HG03095 (cell line): ENCODE measurements around the gene LRP2.
"Not testable (repeated sequence)": the region's sequence is repeated elsewhere in the genome, so short reads cannot be mapped to it uniquely, and the experiment has no call there.

Experiments
- ATAC-seq: cut with Tn5 transposase; IDR thresholded peaks from one replicate; pipeline ENCODE4 v1.9.1; 2021; ENCODE audit warnings: moderate library complexity; ENCODE audit not compliant: unreplicated experiment

LRP2 gene

DNA sequence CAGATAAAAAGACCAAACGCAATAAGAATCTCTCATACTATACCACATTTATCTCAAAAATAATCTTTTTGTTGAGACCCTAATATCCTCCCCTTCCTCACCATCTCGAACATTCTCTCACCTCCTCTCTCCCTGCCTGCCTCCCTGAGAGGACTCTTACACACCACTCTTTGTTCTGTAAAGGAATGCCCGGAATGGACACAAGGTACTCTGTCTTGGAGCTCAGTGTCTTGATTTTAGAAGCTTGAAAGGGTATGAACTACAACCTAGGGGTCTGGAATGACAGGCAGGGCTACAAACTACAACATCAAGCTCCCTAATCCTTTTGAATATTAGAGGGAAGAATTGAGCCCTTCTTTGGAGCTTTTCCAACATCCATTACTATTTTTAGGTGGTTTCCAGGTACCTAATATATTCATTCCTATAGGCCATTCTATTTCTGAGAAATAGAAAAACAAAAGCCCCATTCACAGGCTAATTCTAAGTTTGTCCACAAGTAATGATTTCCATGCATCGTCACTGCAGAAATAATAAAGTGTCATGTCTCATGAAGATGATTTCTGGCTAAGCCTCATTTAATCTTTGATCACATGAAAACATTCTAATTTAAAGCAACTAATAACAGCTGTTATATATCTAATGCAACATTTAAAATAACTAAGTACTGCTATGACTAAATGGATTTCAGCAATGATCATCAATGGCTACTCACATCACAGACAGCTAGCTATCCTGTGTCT lies 60.6 kb downstream of the LRP2 start:
- ATAC-seq: no peak

DNA sequence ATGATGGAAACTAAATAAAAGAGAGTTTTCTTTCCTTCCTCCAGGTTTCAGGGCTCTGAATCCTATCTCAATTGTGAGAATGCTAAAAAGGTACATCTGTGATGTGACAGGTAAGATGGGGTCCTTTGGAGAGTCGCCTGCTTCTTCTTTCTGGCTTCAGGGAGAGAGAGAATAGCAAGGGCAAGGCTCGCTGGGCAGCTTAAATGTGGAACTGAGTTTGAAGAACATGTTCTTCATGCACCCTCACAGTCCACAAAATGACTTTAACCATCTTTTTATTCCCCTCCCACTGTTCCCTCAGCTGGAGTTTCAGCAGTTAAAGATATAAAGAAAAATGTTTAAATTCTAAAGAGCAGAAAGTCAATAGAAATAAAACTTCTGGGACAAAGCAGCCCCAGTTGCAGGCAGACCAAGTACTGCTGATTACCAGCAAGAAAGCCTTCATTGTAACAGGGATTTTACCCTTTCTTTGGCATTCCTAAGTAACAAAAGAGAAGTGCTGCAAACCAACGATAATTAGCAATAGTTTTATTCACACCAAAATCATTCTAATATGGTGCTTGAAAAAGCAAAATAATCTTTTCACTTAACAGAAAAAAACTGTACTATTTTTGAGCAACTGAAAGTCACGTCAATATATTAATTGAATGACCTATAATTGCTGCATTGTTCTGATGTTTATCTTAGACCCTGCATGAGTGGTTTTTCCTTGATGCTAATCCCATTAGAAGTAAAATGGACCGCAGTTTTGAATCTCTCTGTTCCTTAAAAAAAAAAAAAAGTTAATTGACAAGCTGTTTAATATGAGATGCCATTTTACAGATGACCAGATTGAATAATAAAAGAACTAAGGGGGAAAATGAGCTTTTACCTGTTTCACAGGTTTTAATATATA lies 61.5 kb downstream of the LRP2 start:
- ATAC-seq: no peak

DNA sequence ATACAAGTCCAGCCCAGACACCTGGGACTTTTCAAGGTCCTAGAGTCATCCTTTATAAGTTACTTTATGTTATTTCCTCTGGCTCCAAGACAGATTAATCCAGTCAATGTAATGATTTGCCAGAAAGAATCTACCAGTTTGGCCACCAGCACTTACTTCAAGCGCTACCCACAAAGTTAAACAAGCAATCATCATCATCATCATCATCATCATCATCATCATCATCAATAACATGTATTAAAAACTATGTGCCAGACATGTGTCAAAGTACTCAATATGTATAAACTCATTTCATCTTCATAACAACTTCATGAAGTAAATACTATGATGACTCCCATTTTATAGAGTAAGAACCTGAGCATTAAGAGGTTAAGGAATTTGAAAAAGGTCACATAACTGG lies 64.3 kb downstream of the LRP2 start:
- no peak for ATAC-seq

DNA sequence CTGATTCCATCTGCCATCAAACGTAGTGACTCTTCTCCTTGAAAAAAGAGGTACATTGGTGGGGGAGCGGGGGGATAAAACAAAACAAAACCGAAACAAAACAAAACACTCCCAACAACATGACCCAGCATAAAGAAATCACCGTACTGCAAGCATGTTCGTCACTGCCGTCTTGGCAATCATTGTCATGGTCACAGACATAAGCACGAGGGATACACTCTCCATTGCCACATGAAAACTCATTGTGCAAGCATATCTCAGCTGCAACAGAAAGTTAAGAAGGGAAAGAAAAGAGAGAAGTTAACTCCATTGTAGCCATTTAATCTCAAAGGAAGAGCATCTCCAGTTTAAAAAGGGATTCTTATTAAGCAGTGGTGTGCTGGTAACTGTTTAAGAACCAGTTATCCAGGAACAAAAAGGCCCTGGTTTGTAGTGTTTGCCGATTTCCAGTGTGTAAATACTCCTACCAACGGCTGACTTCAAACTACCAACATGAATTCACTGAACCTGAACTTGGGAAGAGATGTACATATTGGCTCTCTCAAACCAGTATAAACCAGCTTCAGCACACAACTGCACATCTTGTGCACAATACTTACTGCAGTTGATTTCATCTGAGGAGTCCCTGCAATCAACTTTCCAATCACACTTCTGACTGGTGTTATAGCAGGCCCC lies 68.2 kb downstream of the LRP2 start:
- no peak for ATAC-seq

DNA sequence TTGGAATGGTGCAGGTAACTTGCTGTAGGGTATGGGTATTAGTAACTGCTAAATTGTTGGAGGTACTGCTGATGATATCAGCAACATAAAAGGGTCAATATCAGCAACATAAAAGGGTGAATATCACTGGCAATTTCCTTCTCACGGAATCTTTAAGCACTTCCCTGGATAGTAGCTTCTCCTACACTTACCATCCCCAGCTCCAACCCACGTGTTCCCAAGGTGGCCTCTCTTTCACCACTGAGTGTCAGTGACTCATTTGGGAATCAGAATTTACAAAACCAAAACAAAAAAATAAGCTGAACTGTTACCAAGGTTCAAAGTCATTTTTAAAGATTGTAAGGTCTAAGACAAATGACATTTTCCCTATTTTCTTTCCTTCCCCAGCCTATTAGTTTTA lies 70.8 kb downstream of the LRP2 start:
- no peak for ATAC-seq

DNA sequence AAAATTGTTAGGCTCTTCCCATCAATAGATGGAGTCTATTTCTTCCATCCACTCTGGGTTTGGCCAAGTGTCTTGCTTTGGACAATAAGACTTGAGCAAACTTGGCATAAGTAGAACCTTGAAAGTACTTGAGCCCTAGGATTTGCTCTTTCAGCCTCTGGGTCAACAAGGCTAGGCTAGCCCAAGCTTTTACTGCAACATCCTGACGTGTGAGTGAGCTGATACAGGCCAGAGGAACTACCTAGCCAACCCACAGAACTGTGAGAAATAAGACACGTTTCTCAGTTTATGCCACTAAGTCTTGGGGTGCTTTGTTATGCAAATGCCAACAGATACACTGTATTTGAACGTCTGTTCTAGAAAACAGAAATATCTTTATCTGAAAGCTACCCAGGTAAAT lies 71.9 kb downstream of the LRP2 start:
- ATAC-seq: no peak

DNA sequence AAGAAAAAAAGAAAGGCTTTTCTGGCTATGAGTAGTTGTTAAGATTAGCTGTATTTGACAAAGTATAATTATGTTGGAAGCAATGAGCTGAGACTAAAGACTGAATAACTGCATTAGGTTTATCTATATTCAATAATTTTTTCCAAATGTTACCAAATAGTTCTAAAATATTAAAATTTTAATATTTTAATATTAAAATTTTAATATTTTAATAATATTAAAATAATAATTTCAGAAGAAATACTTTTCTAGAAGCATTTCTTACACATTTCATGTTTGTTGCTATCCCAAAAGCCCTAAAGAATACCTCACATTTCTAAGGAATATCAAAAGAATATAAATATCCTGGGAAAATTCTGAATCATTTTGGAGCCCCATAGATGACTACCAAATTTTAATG lies 74.7 kb downstream of the LRP2 start:
- no peak for ATAC-seq

DNA sequence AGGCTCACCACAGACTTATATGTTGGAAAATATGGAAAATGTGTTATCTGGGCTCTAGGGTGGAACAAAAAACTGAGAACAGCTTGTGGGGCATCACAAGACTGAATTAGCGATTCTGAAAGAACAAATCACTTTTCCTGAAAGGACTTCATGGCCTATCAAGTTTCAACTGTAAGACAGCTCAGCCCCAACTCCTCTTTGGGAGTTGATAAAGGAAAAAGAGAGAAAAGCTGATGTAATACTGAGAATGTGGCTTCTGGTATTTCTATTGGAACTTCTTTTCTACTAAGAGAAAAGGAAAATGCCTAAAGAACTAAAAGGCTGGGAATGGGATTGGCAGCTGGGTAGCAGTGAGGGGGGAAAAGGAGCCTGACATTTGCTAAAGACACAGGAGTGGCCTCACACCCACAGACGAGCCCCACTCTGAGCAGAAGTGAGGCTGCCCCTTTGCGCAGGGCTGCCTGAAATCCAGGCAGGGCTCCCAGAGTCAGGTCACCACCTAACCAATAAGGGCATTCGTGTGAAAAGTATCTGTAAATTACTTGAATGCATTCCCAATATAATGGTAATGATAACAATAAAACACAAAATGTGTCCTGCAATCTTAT lies 75.6 kb downstream of the LRP2 start:
- ATAC-seq: no peak

DNA sequence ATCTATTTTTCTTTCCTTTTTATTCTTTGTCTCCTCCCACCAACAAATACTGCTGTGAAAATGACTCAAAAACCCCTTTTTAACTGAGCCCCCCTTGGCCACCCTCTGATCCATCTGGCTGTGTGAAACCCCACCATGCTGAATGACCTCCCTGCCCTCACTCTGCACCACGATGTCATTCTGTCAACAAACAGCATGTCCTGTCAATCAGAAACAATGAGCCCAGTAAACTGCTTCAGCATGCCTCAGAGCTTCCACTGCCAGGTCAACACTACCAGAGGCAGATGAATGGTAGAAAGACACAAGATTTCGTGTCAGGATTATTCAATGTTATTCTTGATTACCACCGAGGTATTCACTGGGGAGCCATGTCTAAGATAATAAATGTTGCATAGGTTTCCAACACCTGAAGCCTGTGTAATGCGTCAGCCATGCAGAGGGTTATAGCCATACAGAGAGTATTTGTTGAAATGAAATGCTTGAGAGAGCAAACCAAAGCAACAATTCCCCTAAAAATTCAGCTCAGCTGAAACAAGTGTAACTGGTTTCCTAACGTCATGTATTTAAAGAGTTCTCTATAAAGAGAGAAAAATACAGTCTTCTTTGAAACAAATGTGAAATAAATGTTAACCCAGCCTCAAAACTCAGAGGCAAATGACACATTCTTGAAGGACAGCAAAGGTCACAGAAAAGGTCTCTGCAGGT lies 76.7 kb downstream of the LRP2 start:
- no peak for ATAC-seq

DNA sequence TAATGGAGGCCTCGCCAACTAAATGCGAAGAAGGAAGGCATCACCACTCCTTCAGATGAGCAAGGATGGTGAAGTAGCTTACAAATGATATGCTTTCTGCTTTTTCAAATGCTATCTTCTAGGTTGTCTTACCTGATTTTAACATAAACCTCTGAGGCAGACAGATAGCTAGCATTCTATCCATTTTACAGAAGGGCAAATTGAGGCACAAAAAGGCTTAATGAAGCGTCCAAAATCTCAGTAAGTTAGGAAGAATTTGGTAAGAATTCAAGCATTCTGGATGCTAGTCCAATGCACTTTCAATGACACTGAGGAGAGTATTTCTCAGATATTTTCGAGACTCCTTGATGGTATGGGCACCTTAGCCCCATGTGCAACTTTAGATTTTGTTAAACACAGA lies 81.8 kb downstream of the LRP2 start:
- no peak for ATAC-seq

DNA sequence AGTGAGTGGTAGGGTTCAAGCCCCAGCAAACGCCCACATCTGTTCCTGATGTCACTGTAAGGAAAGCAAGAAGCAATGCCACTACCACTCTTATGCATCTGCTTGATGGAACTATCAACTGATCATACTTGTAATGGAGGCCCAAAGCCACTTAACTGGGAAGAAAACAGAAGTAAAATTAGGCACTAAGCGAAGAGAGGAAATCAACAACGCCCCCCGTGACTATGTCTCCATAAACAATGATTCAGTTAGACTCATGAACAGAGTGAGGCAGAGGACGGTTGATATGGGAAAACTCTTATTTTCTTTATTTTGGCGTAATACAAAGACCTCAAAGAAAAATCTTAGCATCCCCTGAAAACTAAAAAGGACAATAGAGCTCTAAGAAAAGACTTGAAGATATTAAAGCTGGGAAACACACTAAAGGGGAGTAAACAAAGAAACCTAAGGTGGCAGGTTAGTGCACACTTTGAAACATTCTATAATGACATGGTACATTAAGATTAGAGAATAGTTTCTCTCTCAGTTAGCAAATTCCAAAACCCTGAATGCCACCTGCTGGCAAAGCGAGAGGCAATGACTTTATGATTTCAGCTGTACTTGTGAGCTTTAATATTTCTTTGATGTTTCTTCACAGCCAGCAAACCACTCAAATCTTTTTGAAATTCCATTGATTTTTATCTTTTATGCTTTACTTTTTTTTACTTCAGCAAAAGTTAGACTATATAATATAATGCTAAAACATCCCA lies 86.5 kb downstream of the LRP2 start:
- no peak for ATAC-seq

DNA sequence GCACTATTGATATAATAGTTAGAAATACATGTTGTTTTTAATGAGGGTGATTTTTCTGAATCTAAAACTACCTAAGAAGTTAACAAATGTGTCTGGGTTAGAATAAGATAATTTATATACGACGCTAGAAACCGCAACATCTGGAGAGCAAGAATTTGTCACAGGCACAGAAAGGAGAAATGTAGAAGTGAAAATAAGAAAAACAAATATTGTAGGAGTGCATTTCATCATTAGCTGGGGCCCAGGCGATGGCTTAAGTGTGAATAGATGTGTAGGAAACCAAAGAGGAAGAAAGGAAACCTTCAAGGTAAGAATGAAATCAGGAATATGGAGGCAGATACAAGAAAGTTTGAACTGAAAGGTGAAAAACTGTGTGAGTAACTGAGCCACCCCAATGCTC lies 90.3 kb downstream of the LRP2 start:
- ATAC-seq: no peak

DNA sequence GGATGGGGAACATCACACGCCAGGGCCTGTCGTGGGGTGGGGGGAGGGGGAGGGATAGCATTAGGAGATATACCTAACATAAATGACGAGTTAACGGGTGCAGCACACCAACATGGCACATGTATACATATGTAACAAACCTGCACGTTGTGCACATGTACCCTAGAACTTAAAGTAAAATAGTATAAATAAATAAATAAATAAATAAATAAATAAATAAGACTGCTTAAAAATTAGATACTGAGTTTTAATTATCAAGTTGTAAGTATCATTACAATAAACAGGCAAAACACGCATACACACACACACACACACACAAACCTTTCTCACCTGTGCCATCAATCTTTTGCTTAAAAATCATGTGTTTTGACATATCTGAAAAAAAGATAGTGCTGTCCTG lies 91.8 kb downstream of the LRP2 start:
- not testable (repeated sequence) for ATAC-seq

DNA sequence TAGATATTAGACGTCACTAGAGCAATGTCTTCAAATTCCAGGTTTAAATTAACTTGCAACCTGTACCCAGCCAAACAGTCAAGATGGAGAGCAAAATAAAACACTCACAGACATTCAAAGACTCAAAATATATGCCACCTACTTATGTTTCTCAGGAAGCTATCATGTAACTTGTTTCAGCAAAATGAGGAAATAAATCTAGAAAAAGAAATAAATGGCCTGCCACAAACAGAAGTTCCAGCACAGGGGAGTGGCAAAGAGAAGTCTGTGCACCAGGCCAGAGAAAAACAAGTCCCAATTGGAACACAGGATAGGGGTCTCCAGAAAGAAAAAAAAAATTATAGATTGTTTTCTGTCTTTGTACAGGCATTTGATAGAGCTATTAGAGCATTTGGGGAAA lies 96.7 kb downstream of the LRP2 start:
- ATAC-seq: no peak

DNA sequence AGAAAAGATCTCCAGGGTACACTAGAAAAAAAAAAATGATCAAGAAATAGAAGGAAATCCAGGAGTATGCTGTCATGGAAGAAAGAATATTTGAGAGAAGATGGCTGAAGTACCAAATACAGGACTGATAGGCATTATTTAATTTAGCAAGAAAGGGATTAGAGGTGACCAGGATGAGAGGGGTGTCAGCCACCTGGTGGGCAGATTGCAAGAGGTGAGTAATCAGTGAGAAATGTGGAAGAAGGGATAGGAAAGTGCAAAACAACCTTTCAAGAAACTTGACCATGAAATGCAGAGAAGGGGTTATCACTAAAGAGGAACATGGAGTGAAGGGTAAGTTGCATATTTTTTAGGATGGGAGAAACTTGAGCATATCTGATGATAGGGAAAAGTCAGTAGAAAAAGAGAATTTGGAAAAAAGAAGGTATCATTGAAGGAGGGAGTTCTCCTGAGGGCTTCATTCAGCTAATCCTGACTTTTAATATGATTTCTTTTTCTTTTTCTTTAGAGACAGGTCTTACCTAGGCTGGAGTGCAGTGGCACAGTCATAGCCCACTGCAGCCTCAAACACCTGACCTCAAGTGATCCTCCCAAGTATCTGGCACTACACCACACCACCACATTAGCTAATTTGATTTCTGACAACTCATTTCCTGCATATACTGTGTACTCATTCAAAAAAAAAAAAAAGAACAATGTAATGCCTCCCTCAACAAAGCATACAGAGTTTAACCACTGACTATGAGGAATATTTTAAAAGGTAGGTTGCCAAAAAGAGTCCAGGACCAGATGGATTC lies 101.3 kb downstream of the LRP2 start:
- ATAC-seq: no peak

DNA sequence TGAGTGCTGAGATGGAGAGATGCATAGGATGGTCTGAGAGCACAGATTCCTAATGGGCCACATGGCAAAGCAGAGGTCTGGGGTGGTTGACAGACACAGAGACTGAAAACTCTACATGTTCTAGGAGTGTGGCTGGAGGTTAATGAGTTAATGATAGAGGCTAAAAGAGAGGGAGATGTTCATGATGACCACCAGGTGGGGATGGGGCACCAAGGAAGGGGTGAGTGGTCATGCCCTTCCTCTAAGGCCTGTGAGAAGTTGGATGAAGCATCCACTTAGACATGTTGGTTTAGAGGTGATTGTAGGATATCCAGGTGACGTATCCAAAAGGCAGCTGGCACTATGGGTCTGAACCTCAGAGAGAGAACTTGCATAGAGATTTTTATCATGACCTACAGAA lies 102.1 kb downstream of the LRP2 start:
- no peak for ATAC-seq

DNA sequence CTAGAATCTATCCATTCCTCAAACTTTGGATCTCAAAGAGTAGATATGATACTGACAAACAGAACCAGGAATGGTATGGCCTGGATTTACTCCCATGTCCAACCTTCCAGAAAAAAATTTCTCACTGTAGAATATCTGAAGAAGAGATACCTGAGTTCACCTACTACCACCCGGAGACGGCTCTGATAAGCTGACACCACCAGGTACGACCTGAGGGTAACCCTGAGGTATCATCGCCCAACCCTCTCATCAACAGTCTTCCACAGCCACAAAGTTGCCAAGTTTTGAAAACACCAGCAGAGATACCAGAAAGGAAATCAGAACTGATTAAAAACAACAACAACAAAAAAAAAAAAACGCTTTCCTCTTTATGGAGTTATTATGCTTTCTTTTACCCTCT lies 102.9 kb downstream of the LRP2 start:
- ATAC-seq: no peak

DNA sequence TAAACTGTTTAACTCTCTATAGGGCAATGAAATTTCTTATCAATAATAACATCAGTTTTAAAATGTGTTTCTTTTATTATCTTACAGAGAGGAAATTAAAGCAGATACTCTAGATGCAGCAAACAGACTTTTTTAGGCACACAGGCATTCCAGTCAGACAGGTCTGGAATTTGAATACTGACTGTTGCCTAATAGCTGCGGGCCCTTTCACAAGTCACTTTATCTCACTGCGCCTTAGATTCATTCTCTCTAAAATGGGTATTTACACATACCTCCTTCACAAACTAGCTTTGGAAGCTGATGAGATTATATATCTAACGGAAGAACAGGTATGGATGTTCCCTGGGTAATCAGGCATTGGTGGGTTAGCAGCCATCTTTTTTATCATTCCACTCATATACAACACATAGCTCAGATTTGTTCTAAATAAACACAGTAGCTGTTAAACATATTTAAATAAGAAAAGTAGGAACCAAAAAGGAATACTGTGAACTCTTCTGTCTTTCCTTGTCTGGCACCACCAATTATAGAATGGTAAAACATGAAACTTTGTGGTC lies 104.2 kb downstream of the LRP2 start:
- no peak for ATAC-seq

DNA sequence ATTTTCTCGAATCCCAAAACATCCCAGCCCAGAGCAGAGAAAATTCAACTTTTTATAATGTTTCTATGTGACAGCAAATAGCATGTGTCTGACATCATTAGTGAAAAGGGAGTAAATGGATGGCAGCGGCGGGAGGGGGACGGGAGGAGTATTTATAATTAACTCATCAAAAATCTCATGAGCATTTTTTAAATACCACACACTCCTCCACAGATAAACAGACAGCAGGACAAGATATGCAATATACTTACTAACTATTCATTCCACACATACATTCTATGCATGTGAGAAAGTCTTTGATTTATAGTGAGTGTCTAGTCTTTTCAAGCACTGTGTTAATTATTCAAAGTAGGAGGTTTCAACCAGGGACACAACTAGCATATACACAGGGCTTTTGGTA lies 107.6 kb downstream of the LRP2 start:
- no peak for ATAC-seq
